Astrocyte (in vitro differentiated cells and primary cell): Measurements from ENCODE around the gene ST6GALNAC6. TPM values are rescaled to one million over a fixed set of nuclear protein-coding genes. Genes with fewer than 3 reads are reported as not detected.
A peak's percentile ranks its signal among the peaks of the same experiment; 100 is the strongest.
"Not testable (repeated sequence)": the region's sequence is repeated elsewhere in the genome, so short reads cannot be mapped to it uniquely, and the experiment has no call there.

Experiments used
- DNase-seq: peaks from one replicate; pipeline ENCODE4 v3.0.0-alpha.2; 2010; ENCODE audit warnings: low read depth
- FAIRE-seq: peaks from 2 replicates; lab custom pipeline; 2011; peaks lifted over from hg19 to GRCh38; lab: Jason Lieb, UNC
- H2AFZ ChIP-seq: 2 replicates; pipeline ENCODE4 v1.6.0; 2012; ENCODE audit warnings: low read depth, low read length, inconsistent platforms
- H3K27ac ChIP-seq: 2 replicates; pipeline ENCODE4 v1.5.1; 2011; ENCODE audit warnings: low read depth, low read length, inconsistent platforms
- H3K27me3 ChIP-seq: 2 replicates; pipeline ENCODE4 v1.6.0; 2011; ENCODE audit warnings: low read length, inconsistent platforms; ENCODE audit not compliant: insufficient read depth
- H3K36me3 ChIP-seq: 2 replicates; pipeline ENCODE4 v1.5.1; 2011; ENCODE audit warnings: low read length, inconsistent platforms; ENCODE audit not compliant: insufficient read depth
- H3K4me1 ChIP-seq: 2 replicates; pipeline ENCODE4 v1.5.1; 2011; ENCODE audit warnings: low read length, inconsistent platforms; ENCODE audit not compliant: insufficient read depth
- H3K4me2 ChIP-seq: 2 replicates; pipeline ENCODE4 v1.6.0; 2012; ENCODE audit warnings: low read length, inconsistent platforms
- H3K4me3 ChIP-seq: 2 replicates; pipeline ENCODE4 v1.5.1; 2011; ENCODE audit warnings: low read depth, mild to moderate bottlenecking, low read length, inconsistent platforms; ENCODE audit not compliant: insufficient read depth
- H3K79me2 ChIP-seq: 2 replicates; pipeline ENCODE4 v1.6.0; 2012; ENCODE audit warnings: mild to moderate bottlenecking, low read length, inconsistent platforms; ENCODE audit not compliant: insufficient read depth
- H3K9ac ChIP-seq: 2 replicates; pipeline ENCODE4 v1.6.0; 2012; ENCODE audit warnings: mild to moderate bottlenecking, low read length, inconsistent platforms
- H3K9me3 ChIP-seq: 2 replicates; pipeline ENCODE4 v1.5.1; 2012; ENCODE audit warnings: low read depth, mild to moderate bottlenecking, low read length, inconsistent platforms; ENCODE audit not compliant: insufficient read depth
- H4K20me1 ChIP-seq: 2 replicates; pipeline ENCODE4 v1.6.0; 2012; ENCODE audit warnings: low read length, inconsistent platforms; ENCODE audit not compliant: insufficient read depth
- H3K27ac Mint-ChIP-seq: one replicate; pipeline ENCODE4 v1.8.0; 2021; ENCODE audit warnings: mild to moderate bottlenecking, mixed read lengths; ENCODE audit not compliant: unreplicated experiment
- H3K27me3 Mint-ChIP-seq: one replicate; pipeline ENCODE4 v1.8.0; 2021; ENCODE audit warnings: low read depth, mixed read lengths; ENCODE audit not compliant: unreplicated experiment
- H3K36me3 Mint-ChIP-seq: one replicate; pipeline ENCODE4 v1.8.0; 2021; ENCODE audit warnings: low read depth, mixed read lengths; ENCODE audit not compliant: unreplicated experiment
- H3K4me1 Mint-ChIP-seq: one replicate; pipeline ENCODE4 v1.8.0; 2021; ENCODE audit warnings: low read depth, mixed read lengths; ENCODE audit not compliant: unreplicated experiment
- H3K4me3 Mint-ChIP-seq: one replicate; pipeline ENCODE4 v1.8.0; 2021; ENCODE audit warnings: mild to moderate bottlenecking, moderate library complexity, mixed read lengths; ENCODE audit not compliant: unreplicated experiment
- H3K9me3 Mint-ChIP-seq: one replicate; pipeline ENCODE4 v1.8.0; 2021; ENCODE audit warnings: mild to moderate bottlenecking, mixed read lengths; ENCODE audit not compliant: unreplicated experiment
- CTCF ChIP-seq: IDR thresholded peaks from 2 replicates; pipeline ENCODE4 v1.5.1; 2011; ENCODE audit warnings: low read depth, mild to moderate bottlenecking, inconsistent platforms, low read length, moderate library complexity; ENCODE audit not compliant: insufficient read depth
- EZH2 ChIP-seq: IDR thresholded peaks from 2 replicates; pipeline ENCODE4 v1.6.1; 2012; ENCODE audit warnings: mild to moderate bottlenecking, low read length, inconsistent platforms; ENCODE audit not compliant: insufficient read depth
- total RNA-seq: library from RNA; stranded (reverse); gene quantifications from 2 replicates; pipeline ENCODE4 v1.2.1, GENCODE V29; 2021

Gene ST6GALNAC6
- total RNA-seq, 1 donor from 2014 or later = 30.4 TPM

GRCh38 chr9:127884976-127885490 is 14.4 kb downstream of the ST6GALNAC6 start:
- no peak overlapping the region for H3K9ac ChIP-seq
- H3K4me1 Mint-ChIP-seq = peaks cover 13% of the 10 kb centered on the region
- H2AFZ ChIP-seq = no peak overlapping the region
- no peaks in the 10 kb centered on the region for H3K27me3 Mint-ChIP-seq
- peaks cover 11% of the 10 kb centered on the region for H3K36me3 ChIP-seq
- peaks cover 20% of the 10 kb centered on the region for H4K20me1 ChIP-seq
- no peaks in the 10 kb centered on the region for H3K27me3 ChIP-seq
- H3K9me3 Mint-ChIP-seq = no peaks in the 10 kb centered on the region
- peaks cover 8% of the 10 kb centered on the region for H3K36me3 Mint-ChIP-seq
- TF ChIP-seq EZH2 = no peak
- TF ChIP-seq CTCF = no peak
- DNase-seq = no peak
- H3K4me3 Mint-ChIP-seq = peak overlapping the region; percentile 27
- H3K4me3 ChIP-seq = no peak overlapping the region
- no peak for FAIRE-seq
- H3K4me1 ChIP-seq = peaks cover 5% of the 10 kb centered on the region
- H3K27ac ChIP-seq = no peak overlapping the region
- H3K27ac Mint-ChIP-seq = no peak overlapping the region
- H3K9me3 ChIP-seq = no peaks in the 10 kb centered on the region
- H3K79me2 ChIP-seq = no peaks in the 10 kb centered on the region
- H3K4me2 ChIP-seq = no peak overlapping the region

- H3K36me3 Mint-ChIP-seq = peaks cover 7% of the 10 kb centered on the region
- no peak overlapping the region for H3K27ac ChIP-seq
- H3K4me2 ChIP-seq = peak overlapping the region; percentile 2
- TF ChIP-seq EZH2 = no peak
- no peak overlapping the region for H3K9ac ChIP-seq
- H3K36me3 ChIP-seq = peaks cover 11% of the 10 kb centered on the region
- H3K9me3 ChIP-seq = no peaks in the 10 kb centered on the region
- peaks cover 13% of the 10 kb centered on the region for H3K4me1 Mint-ChIP-seq
- H2AFZ ChIP-seq = no peak overlapping the region
- no peaks in the 10 kb centered on the region for H3K79me2 ChIP-seq
- H3K4me1 ChIP-seq = peaks cover 5% of the 10 kb centered on the region
- H4K20me1 ChIP-seq = peaks cover 20% of the 10 kb centered on the region
- peak overlapping the region; percentile 27 for H3K4me3 Mint-ChIP-seq
- no peak for DNase-seq
- no peaks in the 10 kb centered on the region for H3K27me3 Mint-ChIP-seq
- no peak for FAIRE-seq
- H3K27me3 ChIP-seq = no peaks in the 10 kb centered on the region
- H3K4me3 ChIP-seq = no peak overlapping the region
- H3K27ac Mint-ChIP-seq = no peak overlapping the region
- no peaks in the 10 kb centered on the region for H3K9me3 Mint-ChIP-seq
Observed at GRCh38 chr9:127884427-127884911, 14.9 kb downstream of the ST6GALNAC6 start.

GRCh38 chr9:127883959-127884358 is 15.4 kb downstream of the ST6GALNAC6 start:
- Mint-ChIP-seq H3K4me3 (no peak overlapping the region), H3K36me3 (peaks cover 7% of the 10 kb centered on the region), H3K9me3 (no peaks in the 10 kb centered on the region), H3K27me3 (no peaks in the 10 kb centered on the region), H3K27ac (no peak overlapping the region), H3K4me1 (peaks cover 13% of the 10 kb centered on the region)
- H3K9ac ChIP-seq = no peak overlapping the region
- peaks cover 5% of the 10 kb centered on the region for H3K4me1 ChIP-seq
- no peaks in the 10 kb centered on the region for H3K27me3 ChIP-seq
- no peak for DNase-seq
- TF ChIP-seq CTCF (no peak), EZH2 (no peak)
- no peak overlapping the region for H3K27ac ChIP-seq
- no peak overlapping the region for H3K4me2 ChIP-seq
- FAIRE-seq = no peak
- peaks cover 11% of the 10 kb centered on the region for H3K36me3 ChIP-seq
- H2AFZ ChIP-seq = no peak overlapping the region
- H3K9me3 ChIP-seq = no peaks in the 10 kb centered on the region
- peaks cover 20% of the 10 kb centered on the region for H4K20me1 ChIP-seq
- no peaks in the 10 kb centered on the region for H3K79me2 ChIP-seq
- no peak overlapping the region for H3K4me3 ChIP-seq

- H3K36me3 Mint-ChIP-seq, H3K9ac ChIP-seq, H3K27me3 Mint-ChIP-seq, H3K27me3 ChIP-seq, H3K4me3 Mint-ChIP-seq, H3K4me3 ChIP-seq, FAIRE-seq, H3K36me3 ChIP-seq, H3K9me3 Mint-ChIP-seq, H2AFZ ChIP-seq, H3K79me2 ChIP-seq, DNase-seq, H3K27ac Mint-ChIP-seq, H3K4me2 ChIP-seq, H3K27ac ChIP-seq, H3K9me3 ChIP-seq: not testable (repeated sequence)
- H3K4me1 Mint-ChIP-seq = peaks cover 13% of the 10 kb centered on the region
- H4K20me1 ChIP-seq = peaks cover 12% of the 10 kb centered on the region
- H3K4me1 ChIP-seq = peaks cover 15% of the 10 kb centered on the region
Observed at GRCh38 chr9:127881715-127882114, 17.7 kb downstream of the ST6GALNAC6 start.
